GM19395 (cell line): ENCODE results near the gene ERAP2.

ENCODE experiments used
- ATAC-seq: cut with Tn5 transposase; IDR thresholded peaks from one replicate; pipeline ENCODE4 v1.9.1; 2021; ENCODE audit warnings: mild to moderate bottlenecking, moderate library complexity; ENCODE audit not compliant: unreplicated experiment

Gene ERAP2

GRCh38 chr5:96957254-96958049 lies 81.2 kb downstream of the ERAP2 start:
- ATAC-seq = peak; percentile 63

- ATAC-seq = no peak
These were observed 82.7 kb downstream of the ERAP2 start for GRCh38 chr5:96958977-96959376.

GRCh38 chr5:96961053-96961452 lies 84.8 kb downstream of the ERAP2 start:
- ATAC-seq = peak; percentile 57

GRCh38 chr5:96962540-96962991 lies 86.3 kb downstream of the ERAP2 start:
- no peak for ATAC-seq

GRCh38 chr5:96963267-96963666 lies 87.0 kb downstream of the ERAP2 start:
- peak; percentile 68 for ATAC-seq

- no peak for ATAC-seq
These were observed 90.5 kb downstream of the ERAP2 start for GRCh38 chr5:96966801-96967200.

- ATAC-seq = no peak
These were observed 91.1 kb downstream of the ERAP2 start for GRCh38 chr5:96967400-96967799.

- ATAC-seq = no peak
These were observed 91.8 kb downstream of the ERAP2 start for GRCh38 chr5:96968074-96968473.

GRCh38 chr5:96968614-96969013 lies 92.3 kb downstream of the ERAP2 start:
- ATAC-seq = no peak
